ENCODE results near the gene BHLHE23. TPM values are rescaled to one million over a fixed set of nuclear protein-coding genes. Genes with fewer than 3 reads are reported as not detected.
"Not testable (repeated sequence)": the region's sequence is repeated elsewhere in the genome, so short reads cannot be mapped to it uniquely, and the experiment has no call there.

The BHLHE23 gene
- total RNA-seq, 1 donor, result 1.3 TPM

DNA sequence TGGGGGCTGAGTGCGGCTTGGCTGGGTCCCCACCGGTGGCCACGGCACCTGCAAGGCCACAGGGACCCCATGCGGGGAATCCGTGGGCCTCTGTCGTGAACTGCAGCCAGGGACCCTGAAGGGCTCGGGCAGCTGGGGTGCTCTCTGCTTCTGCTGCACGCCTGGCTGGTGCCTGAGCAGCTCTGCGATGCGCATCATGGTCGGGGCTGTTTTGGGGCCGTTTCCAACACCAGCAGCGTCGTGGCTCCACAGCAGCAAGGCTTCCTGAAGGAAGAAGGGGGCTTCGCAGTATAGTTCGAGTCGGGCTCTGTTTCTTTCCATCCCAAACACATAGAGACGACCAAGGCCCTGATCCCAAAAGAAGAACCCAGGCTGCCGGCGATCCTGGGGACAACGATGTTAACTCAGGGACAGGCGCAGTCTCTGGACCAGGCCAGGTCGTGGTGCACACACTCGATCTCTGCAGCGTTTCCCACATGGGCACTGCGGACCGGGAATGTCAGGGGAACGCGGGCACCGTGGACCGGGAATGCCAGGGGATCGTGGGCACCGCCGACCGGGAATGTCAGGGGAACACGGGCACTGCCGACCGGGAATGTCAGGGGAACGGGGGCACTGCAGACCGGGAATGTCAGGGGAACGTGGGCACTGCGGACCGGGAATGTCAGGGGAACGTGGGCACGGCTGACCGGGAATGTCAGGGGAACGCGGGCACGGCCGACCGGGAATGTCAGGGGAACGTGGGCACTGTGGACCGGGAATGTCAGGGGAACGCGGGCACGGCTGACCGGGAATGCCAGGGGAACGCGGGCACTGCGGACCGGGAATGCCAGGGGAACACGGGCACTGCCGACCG is 36.8 kb upstream of the BHLHE23 start:
- DNase-seq (ENCODE audit: low read depth in 2 of 3, low spot score in 2 of 3), result no peak

- no peak for DNase-seq (ENCODE audit: low read depth in 2 of 3, low spot score in 2 of 3)
These were observed 35.8 kb upstream of the BHLHE23 start for GRCh38 chr20:63042448-63043071.

DNA sequence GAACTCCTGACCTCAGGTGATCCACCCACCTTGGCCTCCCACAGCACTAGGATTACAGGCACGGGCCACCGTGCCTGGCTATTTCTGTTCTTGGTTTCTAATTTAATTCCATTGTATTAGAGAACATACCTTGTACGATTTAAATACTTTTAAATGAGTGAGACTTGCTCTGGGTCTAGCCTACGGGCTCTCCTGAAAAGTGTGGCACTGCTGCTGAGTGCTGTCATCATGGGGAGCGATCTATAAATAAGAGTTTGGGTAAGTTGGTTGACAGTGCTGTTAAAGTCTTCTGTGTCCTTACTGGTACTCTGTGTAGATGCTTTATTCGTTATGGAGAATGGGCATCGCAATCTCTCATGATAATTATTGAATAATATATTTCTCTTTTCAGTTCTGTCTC is 35.0 kb upstream of the BHLHE23 start:
- no peak for DNase-seq (ENCODE audit: low read depth in 2 of 3, low spot score in 2 of 3)

- no peak for DNase-seq (ENCODE audit: low read depth in 2 of 3, low spot score in 2 of 3)
These were observed 31.0 kb upstream of the BHLHE23 start for GRCh38 chr20:63037669-63038268.

GRCh38 chr20:63036291-63036690 is 29.5 kb upstream of the BHLHE23 start:
- DNase-seq (ENCODE audit: low read depth in 2 of 3, low spot score in 2 of 3), result no peak

DNA sequence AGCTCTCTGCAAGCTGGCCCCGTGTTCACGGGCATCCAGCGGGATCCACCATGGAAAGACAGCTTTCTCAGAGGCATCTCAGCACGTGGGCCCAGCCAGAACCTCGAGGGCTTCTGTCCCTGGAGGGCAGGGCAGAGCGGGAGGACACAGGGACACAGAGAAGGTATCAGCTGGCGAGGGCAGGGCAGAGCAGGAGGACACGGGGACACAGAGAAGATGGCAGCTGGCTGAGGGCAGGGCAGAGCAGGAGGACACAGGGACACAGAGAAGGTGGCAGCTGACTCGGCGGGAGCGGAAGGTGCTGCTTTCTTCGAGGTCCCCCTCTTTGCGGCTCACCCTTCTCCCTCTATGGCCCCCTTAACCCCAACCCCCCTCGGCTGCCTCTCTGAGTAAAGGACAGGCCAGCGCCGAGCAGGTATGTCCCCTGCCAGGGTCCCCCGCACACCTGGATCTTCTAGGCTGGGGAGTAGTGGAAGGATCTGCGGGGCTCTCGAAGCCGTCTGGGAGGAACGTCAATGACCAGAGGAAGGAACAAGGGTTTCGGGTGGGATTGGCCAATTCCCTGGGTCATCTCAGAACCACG is 28.9 kb upstream of the BHLHE23 start:
- DNase-seq (ENCODE audit: low read depth in 2 of 3, low spot score in 2 of 3), result no peak

DNA sequence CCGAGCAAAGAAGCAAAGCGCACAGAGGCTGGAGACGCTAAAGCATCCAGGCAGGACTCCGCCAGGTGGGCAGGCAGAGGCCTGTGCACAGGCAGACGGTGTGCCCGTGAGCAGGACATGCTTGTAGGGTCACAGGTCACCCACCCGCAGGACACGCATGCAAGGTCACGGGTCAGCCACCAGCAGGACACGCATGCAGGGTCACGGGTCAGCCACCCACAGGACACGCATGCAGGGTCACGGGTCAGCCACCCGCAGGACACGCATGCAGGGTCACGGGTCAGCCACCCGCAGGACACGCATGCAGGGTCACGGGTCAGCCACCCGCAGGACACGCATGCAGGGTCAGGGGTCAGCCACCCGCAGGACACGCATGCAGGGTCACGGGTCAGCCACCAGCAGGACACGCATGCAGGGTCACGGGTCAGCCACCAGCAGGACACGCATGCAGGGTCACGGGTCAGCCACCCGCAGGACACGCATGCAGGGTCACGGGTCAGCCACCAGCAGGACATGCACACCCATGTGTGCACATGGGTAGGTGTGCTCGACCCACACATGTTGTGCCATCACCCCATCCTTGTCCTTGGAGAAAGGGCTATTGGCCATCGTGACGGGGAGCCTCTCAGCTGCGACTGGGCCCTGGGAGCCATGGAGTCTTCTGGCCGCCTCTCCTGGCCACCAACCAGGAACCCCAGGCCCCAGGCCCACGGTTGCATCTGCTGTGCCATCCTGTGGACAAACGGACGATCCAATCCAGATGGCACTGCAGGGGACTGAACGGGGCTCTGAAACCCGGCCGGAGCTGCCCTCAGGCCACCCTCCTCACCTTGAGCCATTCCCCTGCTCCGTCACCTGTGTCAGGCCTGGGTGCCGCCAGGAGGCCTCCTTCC is 28.2 kb upstream of the BHLHE23 start:
- DNase-seq (ENCODE audit: low read depth in 2 of 3, low spot score in 2 of 3), result not testable (repeated sequence)

GRCh38 chr20:63033794-63034709 is 27.3 kb upstream of the BHLHE23 start:
- no peak for DNase-seq (ENCODE audit: low read depth in 2 of 3, low spot score in 2 of 3)

DNA sequence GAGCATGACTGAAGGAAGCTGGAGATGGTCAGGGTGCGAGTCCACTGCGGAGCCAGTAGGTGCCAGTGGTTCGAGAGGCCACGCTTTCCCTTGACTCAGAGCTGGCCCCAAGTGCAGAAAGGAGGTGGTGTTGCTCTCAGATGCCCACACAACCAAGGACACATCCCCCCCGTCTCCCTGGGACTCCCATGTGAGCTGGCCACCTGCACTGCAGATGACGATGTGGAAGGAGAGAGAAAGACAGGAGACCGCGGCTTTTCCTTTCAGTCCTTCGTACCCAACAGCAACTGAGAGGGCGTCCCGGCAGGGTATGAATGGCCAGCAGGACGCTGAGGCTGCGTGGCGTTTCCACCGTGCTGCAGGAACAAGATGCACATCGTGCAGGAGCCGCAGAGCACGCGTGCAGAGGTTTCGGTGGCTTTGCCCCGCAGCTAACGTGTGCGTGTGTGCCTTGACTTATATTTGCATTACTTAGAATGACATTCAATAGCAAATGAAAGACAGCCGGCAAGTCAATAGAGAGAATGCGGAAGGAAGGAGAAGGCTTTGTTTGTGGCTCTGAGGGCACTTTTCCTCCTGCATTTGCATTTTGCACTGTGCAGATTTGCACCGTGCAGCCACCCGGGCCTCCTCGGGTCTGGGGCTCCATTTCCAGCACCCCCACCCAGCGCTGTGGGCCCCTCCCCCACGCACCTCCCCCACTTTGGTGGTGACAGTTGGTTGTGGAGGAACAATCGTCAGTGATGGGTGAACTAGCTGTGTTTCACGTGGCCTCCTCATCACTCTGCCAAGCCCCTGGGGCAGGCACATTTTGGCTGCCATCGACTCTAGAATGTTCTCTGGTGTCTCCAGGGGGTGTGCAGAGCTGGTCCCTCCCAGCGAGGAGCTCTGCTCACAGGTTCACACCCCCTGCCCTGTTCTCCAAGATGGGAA is 26.4 kb upstream of the BHLHE23 start:
- DNase-seq (ENCODE audit: low read depth in 2 of 3, low spot score in 2 of 3), result peak in 1 of 3 donors; percentile 51

DNA sequence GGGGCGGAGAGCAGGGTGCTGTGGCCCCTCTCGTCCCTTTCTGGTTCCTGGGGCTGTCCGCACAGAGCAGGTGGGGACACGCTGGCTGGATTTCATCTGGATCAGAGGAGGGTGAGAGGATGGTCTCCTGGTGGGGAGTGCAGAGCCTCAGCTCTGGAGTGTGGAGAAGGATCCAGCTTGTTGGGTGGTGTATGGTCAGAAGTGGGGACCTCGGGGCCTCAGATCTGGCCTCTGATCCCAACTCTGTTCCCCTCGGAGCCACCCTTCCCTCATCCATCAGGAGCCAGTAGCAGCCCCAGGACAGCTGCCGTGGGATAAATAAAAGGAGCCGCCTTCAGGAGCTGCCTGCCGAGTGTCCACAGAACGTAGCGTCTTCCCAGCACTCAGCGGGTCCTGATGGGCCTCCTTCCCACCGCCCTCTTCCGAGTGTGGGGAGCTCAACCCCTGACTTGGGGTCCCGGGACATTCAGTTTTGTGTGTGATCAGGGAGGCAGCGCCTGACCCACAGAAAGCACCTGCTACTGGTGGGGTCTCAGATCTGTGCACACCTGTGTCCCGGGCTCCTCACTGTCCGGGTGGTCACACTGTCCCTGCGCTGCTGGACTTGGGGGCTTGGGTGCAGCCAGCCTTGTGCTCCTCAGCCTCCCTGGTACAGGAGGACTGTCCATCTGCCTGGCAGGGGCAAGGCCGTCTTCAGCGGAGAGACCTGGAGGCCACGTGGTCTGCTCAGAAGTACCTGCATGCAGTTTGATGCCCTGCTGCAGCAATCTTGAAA is 25.4 kb upstream of the BHLHE23 start:
- no peak for DNase-seq (ENCODE audit: low read depth in 2 of 3, low spot score in 2 of 3)

- no peak for DNase-seq (ENCODE audit: low read depth in 2 of 3, low spot score in 2 of 3)
These were observed 24.7 kb upstream of the BHLHE23 start for GRCh38 chr20:63031251-63032014.

- no peak for DNase-seq (ENCODE audit: low read depth in 2 of 3, low spot score in 2 of 3)
These were observed 22.8 kb upstream of the BHLHE23 start for GRCh38 chr20:63029358-63030121.

GRCh38 chr20:63028461-63028921 is 21.7 kb upstream of the BHLHE23 start:
- DNase-seq (ENCODE audit: low read depth in 2 of 3, low spot score in 2 of 3), result no peak

DNA sequence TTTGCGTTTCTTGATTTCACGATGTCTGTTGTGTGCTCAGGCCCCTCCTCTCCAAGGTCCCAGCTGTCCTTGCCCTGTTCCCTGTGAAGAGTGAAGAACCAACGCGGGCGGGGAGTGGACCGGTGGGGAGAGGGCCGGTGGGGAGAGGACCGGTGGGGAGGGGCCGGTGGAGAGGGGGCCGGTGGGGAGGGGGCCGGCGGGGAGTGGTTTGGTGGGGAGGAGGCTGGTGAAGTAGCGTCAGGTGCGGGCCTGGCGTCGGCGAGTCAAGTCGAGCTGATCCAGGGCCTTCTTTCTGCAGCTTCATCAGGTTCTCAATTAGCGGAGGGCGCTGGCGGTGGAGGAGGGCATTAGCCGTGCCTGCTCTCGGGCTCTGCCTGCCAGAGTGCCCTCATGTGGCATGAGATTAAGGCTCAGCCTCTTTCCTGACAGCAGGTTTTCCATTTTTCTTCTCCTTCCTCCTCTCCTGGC is 21.2 kb upstream of the BHLHE23 start:
- DNase-seq (ENCODE audit: low read depth in 2 of 3, low spot score in 2 of 3), result peak in 1 of 3 donors; percentile 69

GRCh38 chr20:63027221-63027921 is 20.6 kb upstream of the BHLHE23 start:
- DNase-seq (ENCODE audit: low read depth in 2 of 3, low spot score in 2 of 3), result no peak
